Naive B cell (primary cell): ENCODE measurements around the gene ASGR1. TPM values are rescaled to one million over a fixed set of nuclear protein-coding genes. Genes with fewer than 3 reads are reported as not detected.

Experiments used
- ATAC-seq, 2 donors: fragments of 150-1000 bp; cut with Tn5 transposase; 2 replicates each; pipeline ENCODE4 v1.10.0; 2021; ENCODE audit warnings: low read depth in 2 of 2, mild to moderate bottlenecking in 2 of 2, moderate library complexity in 2 of 2
- DNase-seq: peaks from one replicate; pipeline ENCODE4 v3.0.0; 2022
- H3K27ac Mint-ChIP-seq, 6 donors: one replicate each; pipeline ENCODE4 v1.8.0; 2020 to 2022; ENCODE audit warnings: mild to moderate bottlenecking in 6 of 6, mixed read lengths in 6 of 6, moderate library complexity in 5 of 6, inconsistent platforms in 2 of 6
- H3K27me3 Mint-ChIP-seq, 3 donors: one replicate each; pipeline ENCODE4 v1.8.0; 2021 to 2022; ENCODE audit warnings: mixed read lengths in 3 of 3, mild to moderate bottlenecking in 1 of 3
- H3K36me3 Mint-ChIP-seq, 2 donors: one replicate each; pipeline ENCODE4 v1.8.0; 2020 to 2022; ENCODE audit warnings: mixed read lengths in 2 of 2, inconsistent platforms in 1 of 2, mild to moderate bottlenecking in 1 of 2
- H3K4me1 Mint-ChIP-seq, 3 donors: one replicate each; pipeline ENCODE4 v1.8.0; 2020 to 2022; ENCODE audit warnings: mixed read lengths in 3 of 3, inconsistent platforms in 1 of 3, mild to moderate bottlenecking in 1 of 3, moderate library complexity in 1 of 3
- H3K4me3 Mint-ChIP-seq, 8 donors: one replicate each; pipeline ENCODE4 v1.8.0; 2020 to 2022; ENCODE audit warnings: mild to moderate bottlenecking in 8 of 8, mixed read lengths in 8 of 8, moderate library complexity in 8 of 8, inconsistent platforms in 2 of 8
- H3K9me3 Mint-ChIP-seq, 7 donors: one replicate each; pipeline ENCODE4 v1.8.0; 2020 to 2022; ENCODE audit warnings: mixed read lengths in 7 of 7, mild to moderate bottlenecking in 5 of 7, inconsistent platforms in 2 of 7, moderate library complexity in 1 of 7
- polyA plus RNA-seq, 6 donors: library from polyadenylated mRNA; unstranded; fragments of 300-500 nt; fragmentation: Illumina TruSeq; gene quantifications; one replicate each; pipeline ENCODE4 v1.2.3, GENCODE V29; 2021; ENCODE audit warnings: low read depth in 6 of 6

ASGR1 gene, protein sequence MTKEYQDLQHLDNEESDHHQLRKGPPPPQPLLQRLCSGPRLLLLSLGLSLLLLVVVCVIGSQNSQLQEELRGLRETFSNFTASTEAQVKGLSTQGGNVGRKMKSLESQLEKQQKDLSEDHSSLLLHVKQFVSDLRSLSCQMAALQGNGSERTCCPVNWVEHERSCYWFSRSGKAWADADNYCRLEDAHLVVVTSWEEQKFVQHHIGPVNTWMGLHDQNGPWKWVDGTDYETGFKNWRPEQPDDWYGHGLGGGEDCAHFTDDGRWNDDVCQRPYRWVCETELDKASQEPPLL
- polyA plus RNA-seq = under 1 TPM in 1 of 6 donors, not detected in 5; 0.19 TPM

GRCh38 chr17:7179317-7180254 is at the start of gene ASGR1:
ASGR1 (minus strand) TSS chr17:7179370; CDS start chr17:7178563, 807 bp downstream.
- H3K4me3 Mint-ChIP-seq = peak within 1 kb of the TSS in 5 of 8 donors; percentile 54 to 81 (median 61)
- H3K27me3 Mint-ChIP-seq = peaks cover 0 to 12% (median 0%) of the 10 kb centered on the region in 3 donors
- no peaks in the 10 kb centered on the region for H3K9me3 Mint-ChIP-seq
- ATAC-seq (no peak), DNase-seq (no peak)
- no peaks in the 10 kb centered on the region for H3K36me3 Mint-ChIP-seq
- no peak within 1 kb of the TSS for H3K27ac Mint-ChIP-seq
- H3K4me1 Mint-ChIP-seq = peaks cover 0 to 13% (median 0%) of the 10 kb centered on the region in 3 donors

DNA sequence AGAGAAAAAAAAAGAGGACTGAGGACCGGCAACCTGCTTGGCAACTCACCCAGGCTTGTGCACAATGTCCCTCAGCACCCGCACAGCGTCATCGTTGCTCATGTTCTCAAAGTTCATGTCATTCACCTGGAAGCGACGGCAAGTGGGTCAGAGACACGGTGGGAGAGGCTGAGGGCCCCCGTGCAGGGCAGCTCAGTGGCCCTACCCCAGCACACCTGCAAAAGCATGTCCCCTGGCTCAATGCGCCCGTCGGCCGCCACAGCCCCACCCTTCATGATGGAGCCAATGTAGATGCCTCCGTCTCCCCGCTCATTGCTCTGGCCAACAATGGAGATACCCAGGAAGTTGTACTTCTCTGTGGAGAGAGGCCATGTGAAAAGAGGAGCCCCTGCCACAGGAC is 49.8 kb upstream of the ASGR1 start:
- Mint-ChIP-seq H3K36me3 (peaks cover 0 to 9% of the 10 kb centered on the region in 2 donors), H3K27ac (no peak overlapping the region), H3K4me3 (no peak overlapping the region), H3K4me1 (peaks cover 21% of the 10 kb centered on the region in 3 donors), H3K27me3 (no peaks in the 10 kb centered on the region), H3K9me3 (no peaks in the 10 kb centered on the region)
- DNase-seq (no peak), ATAC-seq (no peak)

DNA sequence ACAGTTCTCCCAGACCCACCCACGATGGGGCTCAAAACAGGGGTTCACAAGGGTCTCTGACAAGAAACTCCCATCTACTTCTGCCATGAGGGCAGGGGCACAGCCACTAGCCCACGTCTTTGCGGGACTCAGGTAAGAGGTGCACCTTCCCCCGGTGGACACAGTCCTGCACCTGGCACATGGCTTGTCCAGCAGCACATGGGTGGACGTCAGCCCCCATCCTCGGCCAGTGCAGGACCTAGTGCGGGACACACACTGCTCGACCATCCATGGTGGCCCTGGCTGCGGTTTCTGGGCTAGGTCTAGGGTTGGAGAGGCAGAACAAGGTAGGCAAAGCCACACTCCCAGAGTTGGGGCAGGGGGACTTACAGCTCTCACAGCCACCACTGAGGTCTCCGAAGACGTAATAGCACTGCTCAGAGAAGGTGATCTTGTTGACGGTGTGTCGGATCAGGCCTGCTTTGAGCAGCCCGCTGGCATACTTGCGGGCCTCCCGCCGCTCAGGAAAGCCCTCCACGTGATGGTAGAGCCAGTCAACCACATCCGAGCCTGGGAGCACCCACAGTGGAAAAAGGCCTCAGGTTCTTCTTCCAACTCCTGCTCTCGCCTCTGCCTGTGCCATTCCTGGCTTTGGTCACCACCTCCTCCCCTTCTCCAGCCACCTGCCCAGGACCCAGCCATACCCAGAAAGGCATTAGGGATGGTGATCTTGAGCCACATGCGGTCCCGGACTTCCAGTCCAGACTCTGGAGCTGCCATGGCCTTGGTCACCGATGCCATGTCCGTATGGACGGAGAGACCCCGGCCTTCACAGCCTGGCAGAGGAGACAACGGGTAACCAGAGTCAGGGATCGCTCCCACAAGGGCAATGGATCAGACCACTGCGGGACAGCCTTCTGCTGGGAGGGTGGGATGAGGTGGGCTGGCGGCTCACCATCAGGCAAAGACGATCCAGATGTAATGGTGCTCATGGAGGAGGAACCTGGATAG is 47.8 kb upstream of the ASGR1 start:
- DNase-seq (no peak), ATAC-seq (no peak)
- H3K27ac Mint-ChIP-seq = no peak overlapping the region
- H3K36me3 Mint-ChIP-seq = peaks cover 0 to 9% of the 10 kb centered on the region in 2 donors
- H3K4me3 Mint-ChIP-seq = peak overlapping the region in 1 of 8 donors; percentile 6
- no peaks in the 10 kb centered on the region for H3K27me3 Mint-ChIP-seq
- H3K4me1 Mint-ChIP-seq = peaks cover 3 to 6% (median 6%) of the 10 kb centered on the region in 3 donors
- H3K9me3 Mint-ChIP-seq = no peaks in the 10 kb centered on the region

GRCh38 chr17:7225711-7226331 is 46.7 kb upstream of the ASGR1 start:
- peaks cover 0 to 9% of the 10 kb centered on the region in 2 donors for H3K36me3 Mint-ChIP-seq
- DNase-seq (no peak), ATAC-seq (no peak)
- no peaks in the 10 kb centered on the region for H3K27me3 Mint-ChIP-seq
- H3K4me1 Mint-ChIP-seq = peaks cover 6 to 14% (median 8%) of the 10 kb centered on the region in 3 donors
- H3K9me3 Mint-ChIP-seq = no peaks in the 10 kb centered on the region
- H3K27ac Mint-ChIP-seq = no peak overlapping the region
- H3K4me3 Mint-ChIP-seq = no peak overlapping the region

- ATAC-seq (no peak), DNase-seq (no peak)
- no peaks in the 10 kb centered on the region for H3K27me3 Mint-ChIP-seq
- no peaks in the 10 kb centered on the region for H3K9me3 Mint-ChIP-seq
- H3K36me3 Mint-ChIP-seq = peaks cover 0 to 9% of the 10 kb centered on the region in 2 donors
- H3K4me1 Mint-ChIP-seq = peaks cover 14 to 23% (median 14%) of the 10 kb centered on the region in 3 donors
- H3K4me3 Mint-ChIP-seq = peak overlapping the region in 1 of 8 donors; percentile 42
- H3K27ac Mint-ChIP-seq = no peak overlapping the region
These were observed 45.5 kb upstream of the ASGR1 start for GRCh38 chr17:7224661-7225111.

DNA sequence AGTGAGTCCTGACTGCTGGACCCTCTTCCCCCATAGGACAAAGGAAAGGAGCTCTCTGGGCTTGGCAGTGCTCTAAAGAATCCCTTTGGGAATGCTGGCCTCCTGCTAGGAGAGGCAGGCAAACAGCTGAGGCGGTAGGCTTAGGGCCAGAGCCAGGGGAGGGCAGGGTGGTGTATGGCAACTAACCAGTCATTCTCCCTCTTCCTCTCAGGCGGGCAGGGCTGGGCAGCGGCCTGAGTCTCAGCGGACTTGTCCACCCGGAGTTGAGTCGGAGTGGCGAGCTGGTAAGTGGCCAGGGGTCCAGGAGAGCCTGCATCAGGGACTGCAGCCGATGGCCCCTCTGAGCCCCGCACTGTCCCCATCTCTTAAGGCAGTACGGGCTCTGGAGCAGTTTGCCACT is 44.9 kb upstream of the ASGR1 start:
- Mint-ChIP-seq H3K4me3 (peak overlapping the region in 1 of 8 donors; percentile 6), H3K9me3 (no peaks in the 10 kb centered on the region), H3K36me3 (peaks cover 0 to 9% of the 10 kb centered on the region in 2 donors), H3K27me3 (no peaks in the 10 kb centered on the region), H3K4me1 (peaks cover 18 to 28% (median 20%) of the 10 kb centered on the region in 3 donors), H3K27ac (no peak overlapping the region)
- ATAC-seq (no peak), DNase-seq (no peak)

DNA sequence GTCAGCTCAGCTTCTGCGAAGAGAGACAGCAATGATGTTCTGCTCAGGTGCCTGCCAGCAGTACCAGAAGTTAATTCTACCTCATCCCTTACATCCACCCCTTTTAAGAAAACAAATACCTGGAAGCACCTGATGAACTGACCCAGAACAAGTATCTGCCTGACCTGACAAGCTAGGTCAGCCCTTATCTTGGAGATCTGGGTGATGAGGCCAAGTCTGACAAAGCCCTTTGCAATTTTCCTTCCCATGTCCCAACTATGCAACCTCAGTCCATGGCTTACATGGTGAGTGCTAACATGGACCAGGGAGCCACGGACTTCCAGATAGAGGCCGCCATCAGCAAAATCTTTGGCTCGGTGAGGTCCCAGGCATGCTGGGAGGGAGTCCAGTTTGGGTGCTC is 44.2 kb upstream of the ASGR1 start:
- H3K27ac Mint-ChIP-seq = peak overlapping the region in 1 of 6 donors; percentile 6
- no peak for DNase-seq

DNA sequence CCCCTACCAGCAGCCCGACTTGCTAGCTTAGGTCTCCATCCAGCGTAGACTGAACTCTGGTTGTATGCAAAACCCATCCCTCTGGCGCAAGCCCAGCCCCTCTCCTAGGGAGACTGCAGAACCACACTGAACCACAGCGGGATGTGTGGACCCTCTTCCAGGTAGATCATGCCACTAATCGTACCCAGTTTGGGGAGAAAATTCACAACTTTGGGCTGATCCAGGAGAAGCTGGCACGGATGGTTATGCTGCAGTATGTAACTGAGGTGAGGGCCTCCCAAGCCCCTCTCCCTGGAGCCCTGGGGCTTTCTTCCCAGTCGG is 43.8 kb upstream of the ASGR1 start:
- H3K27ac Mint-ChIP-seq = no peak overlapping the region
- DNase-seq (no peak), ATAC-seq (no peak)
- H3K4me3 Mint-ChIP-seq = peak overlapping the region in 1 of 8 donors; percentile 38
- peaks cover 0 to 4% of the 10 kb centered on the region in 2 donors for H3K36me3 Mint-ChIP-seq
- H3K4me1 Mint-ChIP-seq = peaks cover 22 to 40% (median 31%) of the 10 kb centered on the region in 3 donors
- no peaks in the 10 kb centered on the region for H3K27me3 Mint-ChIP-seq
- H3K9me3 Mint-ChIP-seq = no peaks in the 10 kb centered on the region

More for the DNA sequence above, 44.2 kb upstream of the ASGR1 start:
- H3K4me3 Mint-ChIP-seq = no peak overlapping the region
- peaks cover 0 to 9% of the 10 kb centered on the region in 2 donors for H3K36me3 Mint-ChIP-seq
- no peak for ATAC-seq
- H3K9me3 Mint-ChIP-seq = no peaks in the 10 kb centered on the region
- H3K27me3 Mint-ChIP-seq = no peaks in the 10 kb centered on the region
- peaks cover 22 to 36% (median 26%) of the 10 kb centered on the region in 3 donors for H3K4me1 Mint-ChIP-seq

- Mint-ChIP-seq H3K4me1 (peaks cover 26 to 45% (median 36%) of the 10 kb centered on the region in 3 donors), H3K27me3 (no peaks in the 10 kb centered on the region), H3K27ac (no peak overlapping the region), H3K36me3 (no peaks in the 10 kb centered on the region), H3K4me3 (peak overlapping the region in 3 of 8 donors; percentile 59 to 91 (median 74)), H3K9me3 (no peaks in the 10 kb centered on the region)
- no peak for ATAC-seq
- no peak for DNase-seq
These were observed 43.2 kb upstream of the ASGR1 start for GRCh38 chr17:7222093-7222971.

- Mint-ChIP-seq H3K4me1 (peaks cover 27 to 50% (median 41%) of the 10 kb centered on the region in 3 donors), H3K9me3 (no peaks in the 10 kb centered on the region), H3K27ac (peak overlapping the region in 4 of 6 donors; percentile 62 to 91 (median 78)), H3K4me3 (peak overlapping the region; percentile 74 to 97 (median 92)), H3K36me3 (no peaks in the 10 kb centered on the region), H3K27me3 (no peaks in the 10 kb centered on the region)
- DNase-seq (no peak), ATAC-seq (no peak)
These were observed 42.3 kb upstream of the ASGR1 start for GRCh38 chr17:7221278-7222092.
